ENCODE data around the gene DIPK1A. TPM values are rescaled to one million over a fixed set of nuclear protein-coding genes. Genes with fewer than 3 reads are reported as not detected.

DIPK1A gene
- total RNA-seq, 1 donor from 2014 or later, result 7.9 TPM

DNA sequence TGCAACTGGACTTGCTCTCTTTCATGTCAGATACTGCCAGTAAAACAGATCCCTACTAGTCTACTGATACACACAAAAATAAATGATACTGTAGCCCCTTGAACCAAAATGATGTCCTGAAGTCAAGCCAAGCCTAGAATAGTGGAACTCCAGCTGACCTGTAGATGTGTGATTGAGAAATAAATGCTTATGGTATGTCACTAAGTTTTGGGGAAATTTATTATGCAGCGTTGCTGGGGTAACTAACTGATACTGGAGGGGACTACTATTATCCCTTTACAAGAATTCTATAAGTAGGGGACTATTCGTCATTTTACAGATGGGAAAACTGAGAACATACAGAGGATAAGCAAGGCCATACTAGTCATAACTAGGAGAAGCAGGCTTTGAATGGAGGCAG is 73.8 kb downstream of the DIPK1A start:
- TF ChIP-seq, protein P1, sequence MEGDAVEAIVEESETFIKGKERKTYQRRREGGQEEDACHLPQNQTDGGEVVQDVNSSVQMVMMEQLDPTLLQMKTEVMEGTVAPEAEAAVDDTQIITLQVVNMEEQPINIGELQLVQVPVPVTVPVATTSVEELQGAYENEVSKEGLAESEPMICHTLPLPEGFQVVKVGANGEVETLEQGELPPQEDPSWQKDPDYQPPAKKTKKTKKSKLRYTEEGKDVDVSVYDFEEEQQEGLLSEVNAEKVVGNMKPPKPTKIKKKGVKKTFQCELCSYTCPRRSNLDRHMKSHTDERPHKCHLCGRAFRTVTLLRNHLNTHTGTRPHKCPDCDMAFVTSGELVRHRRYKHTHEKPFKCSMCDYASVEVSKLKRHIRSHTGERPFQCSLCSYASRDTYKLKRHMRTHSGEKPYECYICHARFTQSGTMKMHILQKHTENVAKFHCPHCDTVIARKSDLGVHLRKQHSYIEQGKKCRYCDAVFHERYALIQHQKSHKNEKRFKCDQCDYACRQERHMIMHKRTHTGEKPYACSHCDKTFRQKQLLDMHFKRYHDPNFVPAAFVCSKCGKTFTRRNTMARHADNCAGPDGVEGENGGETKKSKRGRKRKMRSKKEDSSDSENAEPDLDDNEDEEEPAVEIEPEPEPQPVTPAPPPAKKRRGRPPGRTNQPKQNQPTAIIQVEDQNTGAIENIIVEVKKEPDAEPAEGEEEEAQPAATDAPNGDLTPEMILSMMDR (IDR thresholded peaks at IDR 0.05), result no peak
- no peak for TF ChIP-seq POLR2AphosphoS5 (IDR thresholded peaks at IDR 0.05; ENCODE audit: insufficient read depth in 1 of 2, low read depth in 1 of 2)
- TF ChIP-seq POLR2A (IDR thresholded peaks at IDR 0.05), result no peak

DNA sequence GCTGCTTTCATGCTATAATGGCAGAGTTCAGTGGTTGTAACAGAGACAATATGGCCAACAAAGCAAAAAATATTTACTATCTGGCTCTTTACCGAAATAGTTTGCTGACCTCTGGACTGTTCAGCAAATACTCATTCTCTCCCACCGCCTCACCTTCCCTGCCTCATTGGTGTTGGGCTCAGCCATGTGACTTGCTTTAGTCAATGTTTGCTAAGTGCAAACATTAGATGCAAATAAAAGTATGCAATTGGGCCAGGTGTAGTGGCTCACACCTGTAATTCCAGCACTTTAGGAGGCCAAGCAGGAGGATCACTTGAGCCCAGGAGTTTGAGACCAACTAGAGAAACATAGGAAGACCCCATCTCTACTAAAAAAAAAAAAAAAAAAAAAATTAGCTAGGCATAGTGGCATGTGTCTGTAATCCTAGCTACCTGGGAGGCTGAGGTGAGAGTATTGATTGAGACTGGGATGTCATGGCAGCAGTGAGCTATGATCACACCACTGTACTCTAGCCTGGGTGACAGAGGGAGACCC is 74.3 kb downstream of the DIPK1A start:
- DNase-seq (ENCODE audit: extremely low spot score in 2 of 2), result no peak
- intact Hi-C loops (cut with DNase I), result no loop called here
- H3K4me3 ChIP-seq, result no peak overlapping the region
- TF ChIP-seq POLR2A (IDR thresholded peaks at IDR 0.05) (no peak), POLR2AphosphoS5 (IDR thresholded peaks at IDR 0.05; ENCODE audit: insufficient read depth in 1 of 2, low read depth in 1 of 2) (no peak)
- TF ChIP-seq, protein P1 (IDR thresholded peaks at IDR 0.05), result no peak
- H3K36me3 ChIP-seq, result no peaks in the 10 kb centered on the region
- H3K4me1 ChIP-seq, result no peaks in the 10 kb centered on the region
- no peaks in the 10 kb centered on the region for H3K27me3 ChIP-seq
- peaks cover 3% of the 10 kb centered on the region for H3K9me3 ChIP-seq
- H3K27ac ChIP-seq, result no peak overlapping the region

More for the DNA sequence above, 73.8 kb downstream of the DIPK1A start:
- Histone ChIP-seq H3K4me3 (no peak overlapping the region), H3K27me3 (no peaks in the 10 kb centered on the region), H3K4me1 (no peaks in the 10 kb centered on the region), H3K9me3 (peaks cover 3% of the 10 kb centered on the region), H3K27ac (no peak overlapping the region), H3K36me3 (no peaks in the 10 kb centered on the region)
- no peak for DNase-seq (ENCODE audit: extremely low spot score in 2 of 2)
- intact Hi-C loops (cut with DNase I), result no loop called here

DNA sequence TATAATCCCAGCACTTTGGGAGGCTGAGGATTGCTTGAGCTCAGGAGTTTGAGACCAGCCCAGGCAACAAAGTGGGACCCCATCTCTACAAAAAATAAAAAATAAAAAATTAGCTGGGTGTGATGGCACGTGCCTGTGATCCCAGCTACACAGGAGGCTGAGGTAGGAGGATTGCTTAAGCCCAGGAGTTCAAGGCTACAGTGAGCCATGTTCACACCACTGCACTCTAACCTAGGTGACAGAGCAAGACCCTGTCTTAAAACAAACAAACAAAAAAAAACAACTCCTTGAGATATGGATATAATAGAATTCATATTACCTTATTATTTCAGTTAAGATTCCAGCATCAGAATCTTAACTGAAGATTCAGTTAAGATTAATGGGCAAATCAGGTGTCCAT is 77.1 kb downstream of the DIPK1A start:
- Histone ChIP-seq H3K36me3 (no peaks in the 10 kb centered on the region), H3K4me3 (no peak overlapping the region), H3K9me3 (peaks cover 3% of the 10 kb centered on the region), H3K4me1 (no peaks in the 10 kb centered on the region), H3K27ac (no peak overlapping the region), H3K27me3 (no peaks in the 10 kb centered on the region)
- DNase-seq (ENCODE audit: extremely low spot score in 2 of 2), result no peak
- intact Hi-C loops (cut with DNase I), result no loop called here
- TF ChIP-seq POLR2A (IDR thresholded peaks at IDR 0.05) (no peak), POLR2AphosphoS5 (IDR thresholded peaks at IDR 0.05; ENCODE audit: insufficient read depth in 1 of 2, low read depth in 1 of 2) (no peak)
- TF ChIP-seq, protein P1 (IDR thresholded peaks at IDR 0.05), result no peak

DNA sequence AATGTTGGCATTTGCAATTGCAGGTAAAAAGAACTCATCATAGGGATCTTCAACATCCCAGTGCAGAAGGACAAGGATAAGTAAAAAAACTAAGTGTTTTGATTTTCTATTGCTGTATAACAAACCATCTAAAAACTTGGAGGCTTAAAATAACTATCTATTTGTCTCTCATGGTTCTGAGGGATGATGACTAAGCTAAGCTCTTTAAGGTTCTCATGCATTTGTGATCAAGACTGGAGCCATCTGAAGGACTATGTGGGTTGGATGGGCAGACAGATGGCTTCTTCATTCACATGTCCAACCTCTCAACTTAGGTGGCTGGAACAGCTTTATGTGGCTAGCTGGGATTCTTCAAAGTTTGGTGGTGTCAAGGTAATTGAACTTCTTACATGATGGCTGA is 78.0 kb downstream of the DIPK1A start:
- Histone ChIP-seq H3K36me3 (no peaks in the 10 kb centered on the region), H3K27me3 (no peaks in the 10 kb centered on the region), H3K4me3 (no peak overlapping the region), H3K9me3 (no peaks in the 10 kb centered on the region), H3K27ac (no peak overlapping the region), H3K4me1 (no peaks in the 10 kb centered on the region)
- DNase-seq (ENCODE audit: extremely low spot score in 2 of 2), result no peak
- intact Hi-C loops (cut with DNase I), result no loop called here
- TF ChIP-seq, protein P1 (IDR thresholded peaks at IDR 0.05), result no peak
- no peak for TF ChIP-seq POLR2A (IDR thresholded peaks at IDR 0.05)

DNA sequence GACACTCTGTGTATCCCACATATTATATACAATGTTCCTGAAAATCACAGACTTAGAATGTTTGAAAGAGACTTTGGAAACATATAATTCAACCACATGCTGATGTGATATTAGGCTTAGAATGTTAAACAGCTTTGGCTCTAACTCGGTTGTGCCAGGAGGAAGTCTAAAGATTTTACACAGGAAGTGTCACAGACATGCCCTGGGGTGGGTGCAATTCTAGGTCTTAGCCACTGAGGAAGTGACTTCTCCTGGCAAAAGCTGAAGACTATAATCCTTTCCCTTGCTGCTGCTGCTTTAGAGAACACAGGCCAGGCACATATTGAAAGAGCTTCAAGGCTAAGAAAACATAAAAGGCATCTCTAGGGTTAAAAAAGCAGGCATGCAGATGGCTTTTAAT is 78.4 kb downstream of the DIPK1A start:
- Histone ChIP-seq H3K36me3 (no peaks in the 10 kb centered on the region), H3K4me1 (no peaks in the 10 kb centered on the region), H3K27ac (no peak overlapping the region), H3K9me3 (no peaks in the 10 kb centered on the region), H3K27me3 (no peaks in the 10 kb centered on the region), H3K4me3 (no peak overlapping the region)
- intact Hi-C loops (cut with DNase I), result no loop called here
- TF ChIP-seq, protein P1 (IDR thresholded peaks at IDR 0.05), result no peak
- TF ChIP-seq POLR2AphosphoS5 (IDR thresholded peaks at IDR 0.05; ENCODE audit: insufficient read depth in 1 of 2, low read depth in 1 of 2), result no peak
- no peak for TF ChIP-seq POLR2A (IDR thresholded peaks at IDR 0.05)
- no peak for DNase-seq (ENCODE audit: extremely low spot score in 2 of 2)
